Spleen (tissue), 7 donors: ENCODE measurements around the gene URM1.

Experiments
- POLR2A ChIP-seq, 3 donors: fragments of 450-650 bp; IDR thresholded peaks; one replicate each; pipeline ENCODE4 v1.5.1; 2017; ENCODE audit warnings: antibody characterized with exemption in 3 of 3, mild to moderate bottlenecking in 1 of 3
- TF ChIP-seq, protein P1 (sequence below), 11 experiments: fragments of 200-600 bp in 7 of 11; fragments of 450-650 bp in 4 of 11; sonication (generic) in 4 of 11; IDR thresholded peaks in 8 of 11; conservative IDR thresholded peaks in 3 of 11; 1 replicate in 7 of 11; 2 replicates in 4 of 11; pipeline versions ENCODE4 v1.4.0 to v1.8.0; 2016 to 2021; ENCODE audit warnings: antibody characterized with exemption in 11 of 11, inconsistent platforms in 4 of 11, mild to moderate bottlenecking in 1 of 11
- donor health status: DM: no; HTN: no; CAD: no; lungs with moderate emphysema.
- donor health status: DM: no; HTN: no; CAD: no.
- donor health status: DM: no; HTN: no; CAD: no.

DNA sequence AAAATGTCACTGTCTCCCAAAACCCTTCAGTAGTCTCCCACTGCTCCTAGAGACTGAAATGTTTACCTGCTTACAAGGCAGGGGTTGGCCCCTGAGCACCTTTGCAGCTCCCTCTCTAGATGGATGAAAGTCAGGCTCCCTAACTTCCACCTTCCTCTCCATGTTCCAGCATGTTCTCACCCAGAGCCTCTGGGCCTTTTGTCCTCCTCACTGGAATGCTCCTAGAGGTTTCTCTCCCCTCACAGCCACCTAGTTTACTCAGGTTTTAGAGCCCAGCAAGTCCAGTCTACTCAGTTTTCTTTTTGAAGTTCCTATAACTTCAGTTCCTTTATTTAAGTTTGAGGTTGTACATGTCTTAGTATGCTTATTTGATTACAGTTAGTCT, 815 bp upstream of the URM1 start:
- TF ChIP-seq, protein P1, sequence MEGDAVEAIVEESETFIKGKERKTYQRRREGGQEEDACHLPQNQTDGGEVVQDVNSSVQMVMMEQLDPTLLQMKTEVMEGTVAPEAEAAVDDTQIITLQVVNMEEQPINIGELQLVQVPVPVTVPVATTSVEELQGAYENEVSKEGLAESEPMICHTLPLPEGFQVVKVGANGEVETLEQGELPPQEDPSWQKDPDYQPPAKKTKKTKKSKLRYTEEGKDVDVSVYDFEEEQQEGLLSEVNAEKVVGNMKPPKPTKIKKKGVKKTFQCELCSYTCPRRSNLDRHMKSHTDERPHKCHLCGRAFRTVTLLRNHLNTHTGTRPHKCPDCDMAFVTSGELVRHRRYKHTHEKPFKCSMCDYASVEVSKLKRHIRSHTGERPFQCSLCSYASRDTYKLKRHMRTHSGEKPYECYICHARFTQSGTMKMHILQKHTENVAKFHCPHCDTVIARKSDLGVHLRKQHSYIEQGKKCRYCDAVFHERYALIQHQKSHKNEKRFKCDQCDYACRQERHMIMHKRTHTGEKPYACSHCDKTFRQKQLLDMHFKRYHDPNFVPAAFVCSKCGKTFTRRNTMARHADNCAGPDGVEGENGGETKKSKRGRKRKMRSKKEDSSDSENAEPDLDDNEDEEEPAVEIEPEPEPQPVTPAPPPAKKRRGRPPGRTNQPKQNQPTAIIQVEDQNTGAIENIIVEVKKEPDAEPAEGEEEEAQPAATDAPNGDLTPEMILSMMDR (IDR thresholded peaks at IDR 0.05 in 8 of 11, conservative IDR thresholded peaks at IDR 0.05 in 3 of 11): no peak
- no peak for TF ChIP-seq POLR2A (IDR thresholded peaks at IDR 0.05)
